DOHH2 (cell line): Measurements from ENCODE around the gene GPR180.
A peak's percentile ranks its signal among the peaks of the same experiment; 100 is the strongest.

Source experiments
- H3F3A ChIP-seq: fragments of 200-600 bp; sonication (generic), shearing (Covaris generic); 2 replicates; pipeline ENCODE4 v1.6.0; 2016; ENCODE audit warnings: antibody characterized with exemption, mild to moderate bottlenecking; ENCODE audit not compliant: control insufficient read depth, insufficient read depth
- H3K27ac ChIP-seq: fragments of 200-600 bp; sonication (generic); 2 replicates; pipeline ENCODE4 v1.5.1; 2014; ENCODE audit warnings: low read depth, mild to moderate bottlenecking, low read length, moderate library complexity
- H3K27me3 ChIP-seq: fragments of 200-600 bp; sonication (generic); 2 replicates; pipeline ENCODE4 v1.6.1; 2014; ENCODE audit warnings: mild to moderate bottlenecking, low read length, mixed read lengths; ENCODE audit not compliant: control insufficient read depth
- H3K36me3 ChIP-seq: fragments of 200-600 bp; sonication (generic); 2 replicates; pipeline ENCODE4 v1.6.1; 2014; ENCODE audit warnings: mild to moderate bottlenecking, low read length, moderate library complexity, mixed read lengths; ENCODE audit not compliant: control insufficient read depth
- H3K4me1 ChIP-seq: fragments of 200-600 bp; sonication (generic); 2 replicates; pipeline ENCODE4 v1.6.1; 2014; ENCODE audit warnings: mild to moderate bottlenecking, low read length, mixed read lengths; ENCODE audit not compliant: control insufficient read depth
- H3K4me2 ChIP-seq: fragments of 200-600 bp; sonication (generic); 2 replicates; pipeline ENCODE4 v1.6.0; 2014; ENCODE audit warnings: mild to moderate bottlenecking, low read length, moderate library complexity
- H3K4me3 ChIP-seq: fragments of 200-600 bp; sonication (generic); 2 replicates; pipeline ENCODE4 v1.5.1; 2014; ENCODE audit warnings: mild to moderate bottlenecking, low read length, mixed read lengths
- H3K79me2 ChIP-seq: fragments of 200-600 bp; sonication (generic); 2 replicates; pipeline ENCODE4 v1.6.1; 2014; ENCODE audit warnings: mild to moderate bottlenecking, low read length, mixed read lengths; ENCODE audit not compliant: control insufficient read depth
- H3K9me2 ChIP-seq: fragments of 200-600 bp; sonication (generic); replicated peaks from 2 replicates; pipeline ENCODE4 v1.6.1; 2014; ENCODE audit warnings: mild to moderate bottlenecking, low read length, mixed read lengths; ENCODE audit not compliant: control insufficient read depth
- H3K9me3 ChIP-seq: fragments of 200-600 bp; sonication (generic); 2 replicates; pipeline ENCODE4 v1.6.1; 2014; ENCODE audit warnings: antibody characterized with exemption, low read length, mixed read lengths; ENCODE audit not compliant: control insufficient read depth, insufficient read depth
- H4K20me1 ChIP-seq: fragments of 200-600 bp; sonication (generic); 2 replicates; pipeline ENCODE4 v1.6.0; 2014; ENCODE audit warnings: low read depth, mild to moderate bottlenecking, antibody characterized with exemption, low read length, moderate library complexity; ENCODE audit not compliant: control insufficient read depth, insufficient read depth
- EZH2phosphoT487 ChIP-seq: fragments of 200-600 bp; sonication (generic); IDR thresholded peaks from 2 replicates; pipeline ENCODE4 v1.6.1; 2017; ENCODE audit warnings: borderline replicate concordance, mild to moderate bottlenecking, antibody characterized with exemption, low read length, moderate library complexity, mixed read lengths
- TF ChIP-seq, protein P1 (sequence below): fragments of 200-600 bp; sonication (generic); IDR thresholded peaks from one replicate; pipeline ENCODE4 v1.5.1; 2014; ENCODE audit warnings: antibody characterized with exemption, mild to moderate bottlenecking, low read depth, low read length; ENCODE audit not compliant: poor library complexity, severe bottlenecking

GPR180 gene

DNA sequence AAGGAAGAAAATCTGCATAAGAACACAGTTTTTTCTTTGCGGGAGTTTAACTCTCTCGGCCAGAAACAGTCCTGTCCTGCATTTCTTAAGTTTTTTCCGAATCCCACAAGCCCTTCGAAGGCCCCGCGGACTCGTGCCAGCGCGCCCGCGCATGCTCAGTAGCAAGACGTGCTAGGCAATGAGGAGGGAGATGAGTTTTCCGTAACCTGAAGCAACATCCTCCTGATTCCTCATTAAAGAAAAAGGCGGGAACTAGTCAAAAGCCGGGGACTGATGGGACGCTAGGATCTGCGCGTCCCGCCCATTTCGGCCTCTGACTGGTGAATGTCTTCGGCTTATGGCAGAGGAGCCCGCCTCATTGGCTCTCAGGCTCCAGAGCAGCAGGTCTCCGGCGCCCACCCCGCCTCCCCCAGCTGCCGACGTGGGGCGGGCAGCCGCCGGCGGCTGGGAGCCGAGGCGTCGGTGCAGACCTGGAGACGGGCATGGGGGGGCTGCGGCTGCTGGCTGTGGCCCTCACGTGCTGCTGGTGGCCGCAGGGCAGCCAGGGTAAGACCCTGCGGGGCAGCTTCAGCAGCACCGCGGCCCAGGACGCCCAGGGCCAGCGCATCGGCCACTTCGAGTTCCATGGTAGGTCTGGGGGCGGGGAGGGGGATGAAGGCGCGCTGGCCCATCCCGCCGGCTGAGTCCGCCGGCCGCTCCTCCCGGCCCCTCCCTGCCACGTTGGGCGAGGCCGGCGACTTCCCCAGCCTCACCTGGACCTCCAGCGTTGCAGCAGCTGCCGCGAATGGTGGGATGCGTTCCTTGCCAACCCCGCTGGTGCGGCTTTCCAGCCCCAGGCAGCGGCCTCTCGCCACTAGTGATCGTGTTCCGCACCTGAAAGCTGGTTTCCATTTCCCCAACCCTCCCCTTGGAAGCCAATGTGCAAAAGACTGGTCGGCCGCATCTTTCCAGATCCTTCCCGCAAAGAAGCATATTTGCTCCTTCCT is at the start of gene GPR180:
Gene GPR180 (plus strand): TSS at position 412 of the 986 bp plus-strand sequence. CDS start 71 bp downstream, at position 483.
- Histone ChIP-seq H3K9me2 (no peaks in the 10 kb centered on the region), H3K27me3 (no peaks in the 10 kb centered on the region), H3K27ac (peak within 1 kb of the TSS; percentile 18; the same call in 1 of the 2 replicates), H3K9me3 (peaks cover 5% of the 10 kb centered on the region; the same call in 1 of the 2 replicates), H3K36me3 (peaks cover 15% of the 10 kb centered on the region), H4K20me1 (no peaks in the 10 kb centered on the region), H3F3A (peaks cover 12% of the 10 kb centered on the region), H3K4me2 (peak within 1 kb of the TSS; percentile 81), H3K4me1 (peaks cover 14% of the 10 kb centered on the region), H3K79me2 (peaks cover 20% of the 10 kb centered on the region), H3K4me3 (peak within 1 kb of the TSS; percentile 88)
- TF ChIP-seq, protein P1, sequence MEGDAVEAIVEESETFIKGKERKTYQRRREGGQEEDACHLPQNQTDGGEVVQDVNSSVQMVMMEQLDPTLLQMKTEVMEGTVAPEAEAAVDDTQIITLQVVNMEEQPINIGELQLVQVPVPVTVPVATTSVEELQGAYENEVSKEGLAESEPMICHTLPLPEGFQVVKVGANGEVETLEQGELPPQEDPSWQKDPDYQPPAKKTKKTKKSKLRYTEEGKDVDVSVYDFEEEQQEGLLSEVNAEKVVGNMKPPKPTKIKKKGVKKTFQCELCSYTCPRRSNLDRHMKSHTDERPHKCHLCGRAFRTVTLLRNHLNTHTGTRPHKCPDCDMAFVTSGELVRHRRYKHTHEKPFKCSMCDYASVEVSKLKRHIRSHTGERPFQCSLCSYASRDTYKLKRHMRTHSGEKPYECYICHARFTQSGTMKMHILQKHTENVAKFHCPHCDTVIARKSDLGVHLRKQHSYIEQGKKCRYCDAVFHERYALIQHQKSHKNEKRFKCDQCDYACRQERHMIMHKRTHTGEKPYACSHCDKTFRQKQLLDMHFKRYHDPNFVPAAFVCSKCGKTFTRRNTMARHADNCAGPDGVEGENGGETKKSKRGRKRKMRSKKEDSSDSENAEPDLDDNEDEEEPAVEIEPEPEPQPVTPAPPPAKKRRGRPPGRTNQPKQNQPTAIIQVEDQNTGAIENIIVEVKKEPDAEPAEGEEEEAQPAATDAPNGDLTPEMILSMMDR: no peak
- no peak for TF ChIP-seq EZH2phosphoT487

DNA sequence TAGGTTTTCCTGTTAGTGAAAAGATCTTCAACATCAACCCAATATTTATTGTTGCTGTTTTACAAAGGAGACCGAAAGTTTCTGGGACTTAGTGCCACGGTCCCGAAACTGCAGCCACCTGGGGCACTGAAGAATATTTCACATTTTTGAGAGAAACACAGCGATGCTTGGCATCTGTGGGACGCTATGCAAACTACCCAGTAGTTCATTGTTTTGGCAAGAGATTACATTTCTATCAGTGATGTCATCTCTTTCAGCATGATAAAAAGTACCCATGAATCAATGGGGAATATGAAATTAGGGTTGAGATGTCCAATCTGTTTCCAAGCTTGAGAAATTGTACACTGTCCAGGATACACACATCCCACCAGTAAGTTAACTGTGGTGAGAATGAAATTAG is 49.6 kb upstream of the GPR180 start:
- Histone ChIP-seq H3K9me3 (no peaks in the 10 kb centered on the region), H3F3A (no peaks in the 10 kb centered on the region; the same call in 1 of the 2 replicates), H3K36me3 (no peaks in the 10 kb centered on the region), H3K4me1 (peaks cover 20% of the 10 kb centered on the region), H3K27ac (no peak overlapping the region), H3K9me2 (no peaks in the 10 kb centered on the region), H4K20me1 (no peaks in the 10 kb centered on the region), H3K79me2 (no peaks in the 10 kb centered on the region), H3K4me3 (no peak overlapping the region), H3K4me2 (no peak overlapping the region), H3K27me3 (no peaks in the 10 kb centered on the region)
- no peak for TF ChIP-seq EZH2phosphoT487

DNA sequence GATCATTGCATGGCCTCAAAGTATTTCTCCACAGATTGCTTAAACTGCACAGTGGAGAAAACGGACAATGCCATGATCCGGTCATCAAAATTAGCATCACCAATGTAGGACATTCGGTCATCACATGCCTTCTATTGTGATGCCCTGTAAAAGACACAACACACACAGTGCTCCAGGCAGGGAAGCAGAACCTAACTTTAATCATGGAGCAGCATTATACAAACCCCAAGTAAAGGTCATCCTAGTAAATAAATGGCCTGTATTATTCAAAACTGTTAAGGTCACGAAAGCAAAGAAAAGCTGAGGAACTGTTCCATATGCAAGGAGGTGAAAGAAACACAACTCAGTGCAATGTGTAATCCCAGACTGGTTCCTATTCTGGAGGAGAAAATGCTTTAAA is 47.9 kb upstream of the GPR180 start:
- TF ChIP-seq, protein P1: no peak
- TF ChIP-seq EZH2phosphoT487: no peak
- no peaks in the 10 kb centered on the region for H3K79me2 ChIP-seq

DNA sequence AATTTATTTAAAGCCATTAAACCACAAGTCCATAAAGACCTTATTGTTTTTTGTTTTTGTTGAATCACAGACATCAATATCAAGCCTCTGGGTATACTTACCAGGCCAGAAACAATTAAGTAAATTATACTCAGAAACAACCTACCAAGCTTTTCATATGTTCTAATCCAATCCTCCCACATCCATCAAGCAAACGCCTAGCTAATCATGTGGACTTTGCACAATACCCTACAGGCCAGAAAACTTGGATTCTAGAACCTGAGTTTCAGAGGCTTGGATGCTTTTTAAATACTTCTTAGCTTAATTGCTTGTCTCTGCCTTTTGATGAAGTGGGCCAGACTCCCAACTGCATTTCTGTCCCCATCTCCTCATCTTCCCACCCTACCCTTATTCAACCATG is 45.6 kb upstream of the GPR180 start:
- H3K4me3 ChIP-seq: no peak overlapping the region
- H3K36me3 ChIP-seq: no peaks in the 10 kb centered on the region
- H3F3A ChIP-seq: no peaks in the 10 kb centered on the region
- no peaks in the 10 kb centered on the region for H3K4me1 ChIP-seq
- H3K9me3 ChIP-seq: no peaks in the 10 kb centered on the region
- no peak overlapping the region for H3K27ac ChIP-seq
- H3K4me2 ChIP-seq: no peak overlapping the region
- no peaks in the 10 kb centered on the region for H3K9me2 ChIP-seq
- H4K20me1 ChIP-seq: no peaks in the 10 kb centered on the region
- no peak for TF ChIP-seq EZH2phosphoT487
- TF ChIP-seq, protein P1: no peak
- no peaks in the 10 kb centered on the region for H3K27me3 ChIP-seq
- no peaks in the 10 kb centered on the region for H3K79me2 ChIP-seq

More for the DNA sequence above, 47.9 kb upstream of the GPR180 start:
- H3K27me3 ChIP-seq: no peaks in the 10 kb centered on the region
- H3F3A ChIP-seq: no peaks in the 10 kb centered on the region; the same call in 1 of the 2 replicates
- H3K27ac ChIP-seq: no peak overlapping the region
- H3K4me1 ChIP-seq: peaks cover 10% of the 10 kb centered on the region
- H3K4me3 ChIP-seq: no peak overlapping the region
- no peaks in the 10 kb centered on the region for H3K9me3 ChIP-seq
- H3K9me2 ChIP-seq: no peaks in the 10 kb centered on the region
- H4K20me1 ChIP-seq: no peaks in the 10 kb centered on the region
- no peaks in the 10 kb centered on the region for H3K36me3 ChIP-seq
- no peak overlapping the region for H3K4me2 ChIP-seq
